ENCODE data around the gene IRAK2. TPM values are rescaled to one million over a fixed set of nuclear protein-coding genes. Genes with fewer than 3 reads are reported as not detected.

Gene IRAK2
- total and polyA plus RNA-seq, 2 donors (not counting 1 experiment from before 2014, with no cell fraction given) = 1.5 to 6.6 TPM

- Histone ChIP-seq H3K36me3 (ENCODE audit: control insufficient read depth, insufficient read depth, low read length) (peaks cover 1% of the 10 kb centered on the region), H3K9ac (ENCODE audit: insufficient read depth, low read length) (no peak overlapping the region), H3K79me2 (ENCODE audit: control insufficient read depth, insufficient read depth, low read length) (peaks cover 34% of the 10 kb centered on the region), H2AFZ (ENCODE audit: low read length) (no peak overlapping the region), H3K9me3 (ENCODE audit: control insufficient read depth, insufficient read depth, low read depth, low read length) (no peaks in the 10 kb centered on the region), H3K4me3 (replicated peaks in 1 of 4; ENCODE audit: control extremely low read depth in 1 of 4, insufficient read depth in 1 of 4, low read depth in 3 of 4, low read length in 4 of 4) (peak overlapping the region; percentile 33 to 81 (median 72)), H4K20me1 (ENCODE audit: control insufficient read depth, extremely low read depth, insufficient read depth, low read length) (no peaks in the 10 kb centered on the region), H3K27me3 (ENCODE audit: control insufficient read depth, insufficient read depth, low read length) (no peaks in the 10 kb centered on the region), H3K4me2 (ENCODE audit: extremely low read depth, insufficient read depth, low read length) (peak overlapping the region; percentile 89), H3K27ac (ENCODE audit: insufficient read depth, low read length) (no peak overlapping the region), H3K4me1 (ENCODE audit: control insufficient read depth, extremely low read depth, insufficient read depth, low read length) (no peaks in the 10 kb centered on the region)
- no peak for TF ChIP-seq EZH2 (IDR thresholded peaks at IDR 0.05; ENCODE audit: low read length, missing control alignments)
- TF ChIP-seq CTCF (conservative IDR thresholded peaks at IDR 0.05 in 1 of 2, IDR thresholded peaks at IDR 0.05 in 1 of 2; ENCODE audit: low read depth in 1 of 2, low read length in 2 of 2) = no peak
- peak in 1 of 2 donors; percentile 25 for DNase-seq (ENCODE audit: low read depth in 2 of 2)
These were observed 21.8 kb upstream of the IRAK2 start for GRCh38 chr3:10142707-10143560.

GRCh38 chr3:10145685-10146084 lies 19.0 kb upstream of the IRAK2 start:
- H3K27me3 ChIP-seq (ENCODE audit: control insufficient read depth, insufficient read depth, low read length) = no peaks in the 10 kb centered on the region
- H3K4me2 ChIP-seq (ENCODE audit: extremely low read depth, insufficient read depth, low read length) = no peak overlapping the region
- peaks cover 34% of the 10 kb centered on the region for H3K79me2 ChIP-seq (ENCODE audit: control insufficient read depth, insufficient read depth, low read length)
- no peak overlapping the region for H3K4me3 ChIP-seq (replicated peaks in 1 of 4; ENCODE audit: control extremely low read depth in 1 of 4, insufficient read depth in 1 of 4, low read depth in 3 of 4, low read length in 4 of 4)
- no peaks in the 10 kb centered on the region for H4K20me1 ChIP-seq (ENCODE audit: control insufficient read depth, extremely low read depth, insufficient read depth, low read length)
- no peak overlapping the region for H2AFZ ChIP-seq (ENCODE audit: low read length)
- no peak overlapping the region for H3K9ac ChIP-seq (ENCODE audit: insufficient read depth, low read length)
- H3K4me1 ChIP-seq (ENCODE audit: control insufficient read depth, extremely low read depth, insufficient read depth, low read length) = no peaks in the 10 kb centered on the region
- DNase-seq (ENCODE audit: low read depth in 2 of 2) = no peak
- H3K36me3 ChIP-seq (ENCODE audit: control insufficient read depth, insufficient read depth, low read length) = peaks cover 3% of the 10 kb centered on the region
- H3K27ac ChIP-seq (ENCODE audit: insufficient read depth, low read length) = no peak overlapping the region
- TF ChIP-seq CTCF (conservative IDR thresholded peaks at IDR 0.05 in 1 of 2, IDR thresholded peaks at IDR 0.05 in 1 of 2; ENCODE audit: low read depth in 1 of 2, low read length in 2 of 2) (no peak), EZH2 (IDR thresholded peaks at IDR 0.05; ENCODE audit: low read length, missing control alignments) (no peak)
- H3K9me3 ChIP-seq (ENCODE audit: control insufficient read depth, insufficient read depth, low read depth, low read length) = no peaks in the 10 kb centered on the region

- H3K4me2 ChIP-seq (ENCODE audit: extremely low read depth, insufficient read depth, low read length) = no peak overlapping the region
- H3K9me3 ChIP-seq (ENCODE audit: control insufficient read depth, insufficient read depth, low read depth, low read length) = no peaks in the 10 kb centered on the region
- H3K4me3 ChIP-seq (replicated peaks in 1 of 4; ENCODE audit: control extremely low read depth in 1 of 4, insufficient read depth in 1 of 4, low read depth in 3 of 4, low read length in 4 of 4) = no peak overlapping the region
- peaks cover 16% of the 10 kb centered on the region for H3K79me2 ChIP-seq (ENCODE audit: control insufficient read depth, insufficient read depth, low read length)
- TF ChIP-seq CTCF (conservative IDR thresholded peaks at IDR 0.05 in 1 of 2, IDR thresholded peaks at IDR 0.05 in 1 of 2; ENCODE audit: low read depth in 1 of 2, low read length in 2 of 2) (no peak), EZH2 (IDR thresholded peaks at IDR 0.05; ENCODE audit: low read length, missing control alignments) (no peak)
- no peak overlapping the region for H2AFZ ChIP-seq (ENCODE audit: low read length)
- H3K27ac ChIP-seq (ENCODE audit: insufficient read depth, low read length) = no peak overlapping the region
- DNase-seq (ENCODE audit: low read depth in 2 of 2) = no peak
- H3K27me3 ChIP-seq (ENCODE audit: control insufficient read depth, insufficient read depth, low read length) = no peaks in the 10 kb centered on the region
- peaks cover 3% of the 10 kb centered on the region for H3K36me3 ChIP-seq (ENCODE audit: control insufficient read depth, insufficient read depth, low read length)
- H4K20me1 ChIP-seq (ENCODE audit: control insufficient read depth, extremely low read depth, insufficient read depth, low read length) = no peaks in the 10 kb centered on the region
- H3K4me1 ChIP-seq (ENCODE audit: control insufficient read depth, extremely low read depth, insufficient read depth, low read length) = no peaks in the 10 kb centered on the region
- H3K9ac ChIP-seq (ENCODE audit: insufficient read depth, low read length) = no peak overlapping the region
These were observed 15.5 kb upstream of the IRAK2 start for GRCh38 chr3:10149226-10149625.

Measured in fibroblast of lung (primary cell).